Mucosa of rectum (tissue), 2 donors: Measurements from ENCODE around the gene PHLPP1.

Source experiments
- H3K27ac ChIP-seq, 2 donors: one replicate each; pipeline ENCODE4 v1.7.0; 2013; ENCODE audit warnings: inconsistent platforms in 2 of 2, low read depth in 2 of 2, low read length in 2 of 2
- H3K27me3 ChIP-seq, 2 donors: one replicate each; pipeline ENCODE4 v1.7.0; 2013; ENCODE audit warnings: low read length in 2 of 2; ENCODE audit not compliant: control insufficient read depth in 2 of 2, insufficient read depth in 2 of 2
- H3K36me3 ChIP-seq, 2 donors: one replicate each; pipeline ENCODE4 v1.7.0; 2013; ENCODE audit warnings: low read length in 2 of 2; ENCODE audit not compliant: control insufficient read depth in 2 of 2, insufficient read depth in 2 of 2
- H3K4me1 ChIP-seq, 2 donors: one replicate each; pipeline ENCODE4 v1.7.0; 2013; ENCODE audit warnings: low read length in 2 of 2, mild to moderate bottlenecking in 1 of 2; ENCODE audit not compliant: control insufficient read depth in 2 of 2, insufficient read depth in 2 of 2
- H3K4me3 ChIP-seq, 2 donors: one replicate each; pipeline ENCODE4 v1.7.0; 2013; ENCODE audit warnings: low read length in 2 of 2
- H3K9ac ChIP-seq, 2 donors: one replicate each; pipeline ENCODE4 v1.7.0; 2013; ENCODE audit warnings: low read length in 2 of 2, low read depth in 1 of 2, mild to moderate bottlenecking in 1 of 2
- H3K9me3 ChIP-seq, 2 donors: one replicate each; pipeline ENCODE4 v1.7.0; 2013; ENCODE audit warnings: low read length in 2 of 2; ENCODE audit not compliant: control insufficient read depth in 2 of 2
- donor health status: healthy.
- donor health status: Normal muscosa, but diverticular disease.

Gene PHLPP1

GRCh38 chr18:62728254-62728653, 12.9 kb downstream of the PHLPP1 start:
- H3K36me3 ChIP-seq = no peaks in the 10 kb centered on the region
- peaks cover 0 to 2% of the 10 kb centered on the region in 2 donors for H3K4me1 ChIP-seq
- no peaks in the 10 kb centered on the region for H3K27me3 ChIP-seq
- no peak overlapping the region for H3K9ac ChIP-seq
- no peaks in the 10 kb centered on the region for H3K9me3 ChIP-seq
- H3K4me3 ChIP-seq = no peak overlapping the region
- H3K27ac ChIP-seq = no peak overlapping the region

GRCh38 chr18:62729487-62730386, 14.4 kb downstream of the PHLPP1 start:
- Histone ChIP-seq H3K27me3 (no peaks in the 10 kb centered on the region), H3K36me3 (no peaks in the 10 kb centered on the region), H3K27ac (no peak overlapping the region), H3K9me3 (no peaks in the 10 kb centered on the region), H3K4me1 (peaks cover 0 to 2% of the 10 kb centered on the region in 2 donors), H3K9ac (no peak overlapping the region), H3K4me3 (no peak overlapping the region)

GRCh38 chr18:62730941-62731340, 15.6 kb downstream of the PHLPP1 start:
- Histone ChIP-seq H3K36me3 (no peaks in the 10 kb centered on the region), H3K27me3 (no peaks in the 10 kb centered on the region), H3K9me3 (no peaks in the 10 kb centered on the region), H3K4me1 (no peaks in the 10 kb centered on the region), H3K9ac (no peak overlapping the region), H3K27ac (no peak overlapping the region), H3K4me3 (no peak overlapping the region)

- H3K27ac ChIP-seq = no peak overlapping the region
- H3K9ac ChIP-seq = no peak overlapping the region
- no peaks in the 10 kb centered on the region for H3K9me3 ChIP-seq
Observed at GRCh38 chr18:62732617-62733016, 17.3 kb downstream of the PHLPP1 start.

GRCh38 chr18:62734290-62734689, 18.9 kb downstream of the PHLPP1 start:
- Histone ChIP-seq H3K4me1 (no peaks in the 10 kb centered on the region), H3K36me3 (no peaks in the 10 kb centered on the region), H3K27me3 (no peaks in the 10 kb centered on the region), H3K9ac (no peak overlapping the region), H3K9me3 (no peaks in the 10 kb centered on the region), H3K27ac (no peak overlapping the region), H3K4me3 (no peak overlapping the region)

More at GRCh38 chr18:62732617-62733016, 17.3 kb downstream of the PHLPP1 start:
- H3K4me3 ChIP-seq = no peak overlapping the region
- H3K4me1 ChIP-seq = no peaks in the 10 kb centered on the region
- H3K27me3 ChIP-seq = no peaks in the 10 kb centered on the region
- H3K36me3 ChIP-seq = no peaks in the 10 kb centered on the region

GRCh38 chr18:62735387-62735786, 20.0 kb downstream of the PHLPP1 start:
- Histone ChIP-seq H3K36me3 (no peaks in the 10 kb centered on the region), H3K9ac (no peak overlapping the region), H3K4me1 (peaks cover 0 to 1% of the 10 kb centered on the region in 2 donors), H3K27ac (no peak overlapping the region), H3K4me3 (no peak overlapping the region), H3K9me3 (no peaks in the 10 kb centered on the region), H3K27me3 (no peaks in the 10 kb centered on the region)

- no peak overlapping the region for H3K9ac ChIP-seq
- no peak overlapping the region for H3K4me3 ChIP-seq
- H3K36me3 ChIP-seq = no peaks in the 10 kb centered on the region
- H3K27me3 ChIP-seq = no peaks in the 10 kb centered on the region
- H3K27ac ChIP-seq = no peak overlapping the region
- peaks cover 4 to 8% of the 10 kb centered on the region in 2 donors for H3K4me1 ChIP-seq
- H3K9me3 ChIP-seq = no peaks in the 10 kb centered on the region
Observed at GRCh38 chr18:62736077-62736855, 20.9 kb downstream of the PHLPP1 start.

- no peak overlapping the region for H3K27ac ChIP-seq
- no peaks in the 10 kb centered on the region for H3K9me3 ChIP-seq
- no peak overlapping the region for H3K9ac ChIP-seq
- H3K36me3 ChIP-seq = no peaks in the 10 kb centered on the region
- peaks cover 13% of the 10 kb centered on the region in 2 donors for H3K4me1 ChIP-seq
- no peak overlapping the region for H3K4me3 ChIP-seq
- H3K27me3 ChIP-seq = no peaks in the 10 kb centered on the region
Observed at GRCh38 chr18:62737241-62737873, 22.0 kb downstream of the PHLPP1 start.

- no peak overlapping the region for H3K9ac ChIP-seq
- H3K27ac ChIP-seq = no peak overlapping the region
- H3K36me3 ChIP-seq = no peaks in the 10 kb centered on the region
- no peaks in the 10 kb centered on the region for H3K9me3 ChIP-seq
- H3K4me1 ChIP-seq = peaks cover 13 to 22% of the 10 kb centered on the region in 2 donors
- H3K4me3 ChIP-seq = no peak overlapping the region
- no peaks in the 10 kb centered on the region for H3K27me3 ChIP-seq
Observed at GRCh38 chr18:62738639-62739038, 23.3 kb downstream of the PHLPP1 start.

- H3K27me3 ChIP-seq = no peaks in the 10 kb centered on the region
- no peak overlapping the region for H3K27ac ChIP-seq
- H3K4me3 ChIP-seq = no peak overlapping the region
- H3K9me3 ChIP-seq = no peaks in the 10 kb centered on the region
- H3K36me3 ChIP-seq = no peaks in the 10 kb centered on the region
- H3K9ac ChIP-seq = no peak overlapping the region
- H3K4me1 ChIP-seq = peaks cover 13 to 30% of the 10 kb centered on the region in 2 donors
Observed at GRCh38 chr18:62739911-62740310, 24.6 kb downstream of the PHLPP1 start.
